GM18858 (cell line): ENCODE data around the gene DNAJC21.

ENCODE experiments used
- ATAC-seq: cut with Tn5 transposase; IDR thresholded peaks from one replicate; pipeline ENCODE4 v1.9.1; 2021; ENCODE audit not compliant: unreplicated experiment

The DNAJC21 gene

DNA sequence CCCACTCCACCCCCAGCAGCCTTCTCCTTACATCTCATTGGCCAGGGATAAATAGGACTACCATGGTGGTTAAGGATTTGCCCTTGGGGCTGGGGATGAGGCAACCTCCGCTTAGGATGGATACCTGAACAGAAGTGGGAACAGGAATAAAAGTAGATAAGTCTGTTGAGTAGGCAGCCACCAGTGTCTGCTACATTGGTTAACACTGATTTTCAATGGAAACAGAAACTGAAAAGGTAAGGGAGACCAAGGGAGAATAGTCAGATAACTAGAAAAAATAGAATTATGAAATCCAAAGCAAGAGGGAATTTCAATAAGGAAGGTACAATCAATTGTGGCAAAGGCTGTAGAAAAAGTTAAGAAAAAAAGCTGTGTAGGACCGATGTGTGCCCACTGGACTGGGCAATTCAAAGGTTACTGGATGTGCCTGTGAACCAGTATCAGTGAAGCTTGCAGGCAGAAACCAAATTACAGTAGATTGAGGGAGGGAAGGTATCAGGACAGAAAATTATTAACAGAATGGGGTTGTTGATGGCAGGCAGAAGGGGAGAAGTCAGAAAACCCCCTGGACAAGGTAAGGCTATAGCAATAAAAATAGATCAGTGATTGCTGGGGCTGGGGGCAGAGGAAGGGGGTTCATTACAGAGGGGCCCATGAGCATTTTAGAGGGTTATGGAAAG lies 48.7 kb downstream of the DNAJC21 start:
- ATAC-seq, result peak; percentile 88

DNA sequence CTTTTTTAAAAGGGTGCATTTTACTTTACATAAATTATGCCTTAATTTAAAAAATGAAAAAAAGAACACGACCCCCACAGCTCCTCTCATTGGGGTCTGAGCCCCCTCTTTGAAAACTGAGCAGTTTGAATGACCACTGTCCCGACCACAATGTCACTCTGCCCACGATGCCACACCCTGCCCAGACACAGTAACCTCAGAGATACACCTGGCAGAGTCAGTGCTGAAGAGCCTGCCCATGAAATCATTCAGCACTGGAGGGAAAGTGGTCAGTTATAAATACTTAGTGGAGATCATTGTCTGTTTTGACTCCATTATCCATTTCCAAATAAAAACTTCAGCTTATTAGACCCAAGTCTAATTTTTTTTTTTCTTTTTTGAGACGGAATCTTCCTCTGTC lies 49.3 kb downstream of the DNAJC21 start:
- ATAC-seq, result no peak

DNA sequence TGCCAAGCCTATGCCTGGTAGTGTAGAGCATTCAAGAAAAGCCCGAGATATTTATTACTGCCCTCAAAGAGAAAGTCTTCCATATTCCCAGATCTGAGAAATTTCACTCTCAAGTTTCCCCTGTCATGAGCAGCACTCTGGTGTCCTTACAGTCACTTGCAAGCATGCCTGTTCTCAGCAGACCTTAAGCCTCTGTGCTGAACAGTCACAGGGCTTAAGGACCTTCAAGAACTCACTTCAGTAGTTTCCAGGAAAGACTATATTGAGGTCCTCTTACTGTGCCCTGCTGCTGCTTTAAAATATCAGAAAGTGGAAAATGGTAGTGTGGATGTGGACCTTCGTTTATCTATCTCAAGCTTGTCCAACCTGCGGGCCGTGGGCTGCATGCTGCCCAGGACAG lies 53.5 kb downstream of the DNAJC21 start:
- no peak for ATAC-seq

- ATAC-seq, result no peak
Observed at GRCh38 chr5:34986965-34987364, 57.6 kb downstream of the DNAJC21 start.

DNA sequence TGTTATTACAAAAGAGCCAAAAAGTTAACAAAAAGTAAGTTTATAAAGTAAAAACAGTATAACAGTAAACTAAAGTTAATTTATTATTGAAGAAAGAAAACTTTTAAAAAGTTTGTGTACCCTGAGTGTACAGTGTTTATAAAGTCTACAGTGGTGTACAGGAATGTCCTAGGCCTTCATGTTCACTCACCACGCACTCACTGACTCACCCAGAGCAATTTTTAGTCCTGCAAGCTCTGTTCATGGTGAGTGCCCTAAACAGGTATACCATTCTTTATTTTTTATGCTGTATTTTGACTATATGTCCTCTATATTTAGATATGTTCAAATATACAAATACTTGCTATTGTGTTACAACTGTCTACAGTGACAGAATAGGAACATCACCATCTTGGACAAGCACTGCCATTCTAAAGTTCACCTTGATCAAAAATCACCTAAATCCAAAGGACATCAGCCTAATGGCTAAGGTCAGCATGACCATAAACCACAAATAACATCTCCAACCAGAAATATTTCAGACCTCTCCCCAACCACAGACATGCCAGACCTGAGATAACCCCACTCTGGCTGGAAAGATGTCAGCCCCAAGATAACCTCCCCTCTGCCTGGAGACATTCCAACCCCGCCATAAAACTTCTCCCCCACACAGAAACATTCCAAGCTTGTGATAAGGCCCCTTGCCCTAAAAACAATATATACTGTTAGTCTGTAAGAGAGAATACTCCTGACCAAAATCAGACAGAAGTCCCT lies 62.3 kb downstream of the DNAJC21 start:
- ATAC-seq, result no peak

DNA sequence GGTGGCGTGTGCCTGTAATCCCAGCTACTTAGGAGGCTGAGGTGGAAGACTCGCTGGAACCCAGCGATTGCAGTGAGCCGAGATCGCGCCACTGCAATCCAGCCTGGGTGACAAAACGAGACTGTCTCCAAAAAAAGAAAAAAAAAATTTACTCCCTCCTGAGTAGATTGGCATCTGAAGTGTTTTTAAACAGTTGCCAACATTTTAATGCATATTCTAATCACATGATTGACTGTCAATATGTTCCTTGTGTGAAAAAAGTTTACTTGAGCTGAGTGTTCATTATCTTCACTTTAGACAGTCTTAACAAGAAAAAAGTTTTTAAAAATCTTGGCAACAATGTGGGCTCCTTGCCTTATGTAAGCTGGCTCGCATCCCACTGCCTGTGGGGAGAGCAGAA lies 64.6 kb downstream of the DNAJC21 start:
- no peak for ATAC-seq

DNA sequence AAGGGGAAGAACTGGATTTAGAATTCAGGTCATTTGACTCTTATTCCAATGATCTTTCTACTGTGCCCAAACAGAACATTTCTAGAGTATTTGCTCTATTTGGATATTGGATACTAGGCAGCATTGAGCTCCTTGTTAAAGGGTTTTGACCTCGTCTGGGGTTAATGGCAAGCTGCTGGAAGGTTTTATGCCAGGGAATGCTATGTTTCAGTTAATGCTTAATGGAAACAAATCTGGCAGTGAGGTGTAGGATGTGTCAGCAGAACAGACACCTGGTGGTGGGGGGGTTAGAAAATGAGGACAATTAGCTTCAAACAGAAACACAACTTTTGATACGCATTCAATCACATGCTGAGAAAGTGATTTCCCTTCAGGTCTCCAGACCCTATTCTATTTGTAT lies 66.9 kb downstream of the DNAJC21 start:
- ATAC-seq, result no peak

GRCh38 chr5:34998058-34998789 lies 68.9 kb downstream of the DNAJC21 start:
- ATAC-seq, result no peak

DNA sequence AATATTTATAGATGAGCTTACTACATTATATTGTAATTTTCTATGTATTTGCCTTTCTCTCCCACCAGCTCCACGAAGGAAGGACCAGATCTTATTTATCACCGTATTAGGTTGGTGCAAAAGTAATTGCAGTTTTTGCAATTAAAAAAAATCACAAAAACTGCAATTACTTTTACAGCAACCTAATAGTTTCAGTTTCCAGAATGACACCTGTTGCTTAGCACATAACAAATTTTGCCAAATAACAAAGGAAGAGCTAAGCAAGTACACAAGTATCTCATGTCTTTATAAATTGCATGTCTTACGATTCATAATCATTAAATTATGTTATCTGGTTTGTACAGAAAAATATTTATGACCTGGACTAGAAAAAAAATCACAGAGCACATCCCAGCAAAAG lies 72.5 kb downstream of the DNAJC21 start:
- ATAC-seq, result no peak

DNA sequence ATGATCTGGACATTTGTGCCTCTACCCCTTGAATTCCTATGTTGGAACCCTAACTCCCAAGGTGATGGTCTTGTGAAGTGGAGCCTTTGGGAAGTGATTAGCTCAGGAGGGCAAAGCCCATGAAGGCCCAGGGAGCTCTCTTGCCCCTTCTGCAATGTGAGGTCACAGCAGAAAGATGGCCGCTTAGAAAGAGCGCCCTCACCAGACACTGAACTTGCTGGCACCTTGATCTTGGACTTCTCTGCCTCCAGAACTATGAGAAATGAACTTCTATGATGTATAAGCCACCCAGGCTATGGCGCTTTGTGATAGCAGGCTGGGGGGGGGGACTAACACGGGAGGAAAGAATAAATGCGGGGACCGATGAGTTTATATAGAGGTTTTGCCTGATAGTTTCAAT lies 73.1 kb downstream of the DNAJC21 start:
- ATAC-seq, result no peak

- peak; percentile 72 for ATAC-seq
Observed at GRCh38 chr5:35003018-35003957, 73.9 kb downstream of the DNAJC21 start.

DNA sequence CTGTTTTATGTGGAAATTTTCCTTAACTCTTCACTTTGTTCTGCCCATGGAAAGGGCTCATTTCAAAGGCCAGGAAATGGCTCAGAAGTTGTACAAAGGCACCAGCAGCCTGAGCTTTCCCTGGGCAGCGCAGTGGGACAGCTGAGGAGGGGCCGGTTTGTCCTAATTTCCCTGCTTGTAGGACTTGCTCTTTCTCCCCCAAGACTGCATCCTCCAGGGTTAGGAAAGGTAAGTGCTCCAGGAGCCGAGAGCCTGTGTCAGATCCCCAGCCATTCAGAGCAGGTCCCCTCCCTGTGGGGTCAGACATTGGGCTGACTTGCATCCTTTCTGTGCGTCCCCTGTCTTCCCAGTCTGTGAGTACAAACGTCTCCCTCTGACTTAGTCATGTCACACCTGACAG lies 74.8 kb downstream of the DNAJC21 start:
- ATAC-seq, result no peak

DNA sequence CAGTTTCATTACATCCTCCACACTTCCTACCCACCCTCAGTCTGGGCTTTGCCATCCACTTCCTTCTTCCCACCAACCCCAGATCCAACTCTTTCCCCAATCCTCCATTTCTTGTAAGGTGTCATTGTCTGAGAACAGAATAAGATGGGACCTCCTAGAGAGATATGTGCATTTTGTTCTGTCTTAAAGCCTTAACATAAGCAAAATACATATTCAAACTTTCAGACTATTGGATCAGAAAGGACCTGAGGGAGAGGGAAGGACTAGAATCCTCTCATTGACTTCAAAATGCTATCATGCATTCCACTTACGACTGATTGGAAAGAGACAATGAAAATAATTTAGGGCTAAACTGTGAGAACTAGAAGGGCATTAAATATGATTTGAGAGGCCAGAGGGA lies 75.4 kb downstream of the DNAJC21 start:
- ATAC-seq, result no peak
